Epithelial cell of esophagus (primary cell): Measurements from ENCODE around the gene DGKI.

Experiments
- DNase-seq: peaks from one replicate; pipeline ENCODE4 v3.0.0; 2010; ENCODE audit warnings: low read depth
- H3K4me3 ChIP-seq: 2 replicates; pipeline ENCODE4 v1.5.1; 2011; ENCODE audit warnings: mild to moderate bottlenecking, low read length, control low read depth
- CTCF ChIP-seq: IDR thresholded peaks from 2 replicates; pipeline ENCODE4 v1.5.1; 2011; ENCODE audit warnings: low read depth, mild to moderate bottlenecking, low read length, control low read depth, inconsistent platforms; ENCODE audit not compliant: insufficient read depth; ENCODE audit errors: missing control alignments

The DGKI gene

GRCh38 chr7:137810248-137810647 lies 36.5 kb downstream of the DGKI start:
- TF ChIP-seq CTCF: no peak
- H3K4me3 ChIP-seq: no peak overlapping the region
- no peak for DNase-seq

GRCh38 chr7:137804836-137805235 lies 41.9 kb downstream of the DGKI start:
- no peak for DNase-seq
- TF ChIP-seq CTCF: no peak
- no peak overlapping the region for H3K4me3 ChIP-seq

GRCh38 chr7:137801491-137801890 lies 45.3 kb downstream of the DGKI start:
- TF ChIP-seq CTCF: no peak
- DNase-seq: no peak
- H3K4me3 ChIP-seq: no peak overlapping the region

- peak; percentile 66 for DNase-seq
- H3K4me3 ChIP-seq: no peak overlapping the region
- TF ChIP-seq CTCF: no peak
Measured at GRCh38 chr7:137801003-137801402, 45.8 kb downstream of the DGKI start.

GRCh38 chr7:137798073-137798763 lies 48.6 kb downstream of the DGKI start:
- no peak for DNase-seq
- no peak overlapping the region for H3K4me3 ChIP-seq
- TF ChIP-seq CTCF: no peak

- no peak for TF ChIP-seq CTCF
- no peak overlapping the region for H3K4me3 ChIP-seq
- DNase-seq: no peak
Measured at GRCh38 chr7:137795211-137795610, 51.6 kb downstream of the DGKI start.

GRCh38 chr7:137791930-137792329 lies 54.8 kb downstream of the DGKI start:
- no peak for DNase-seq
- H3K4me3 ChIP-seq: no peak overlapping the region
- no peak for TF ChIP-seq CTCF
